PC-9 (cell line): ENCODE data around the gene DENND2D. TPM values are rescaled to one million over a fixed set of nuclear protein-coding genes. Genes with fewer than 3 reads are reported as not detected.

Source experiments
- BruUV-seq: library from RNA; stranded (reverse); fragments of 400-500 nt; replicated peaks from 2 replicates; lab custom pipeline; 2021; lab: Mats Ljungman, UMichigan
- CTCF ChIA-PET: fragments of 300-600 bp; sonication (Branson Sonifier 250); formaldehyde crosslinking; loops from one replicate; lab custom pipeline; 2022; ENCODE audit warnings: antibody characterized with exemption; lab: Charles Lee
- POLR2A ChIA-PET: fragments of 300-600 bp; sonication (Branson Sonifier 250); formaldehyde crosslinking; loops from one replicate; lab custom pipeline; 2022; ENCODE audit warnings: antibody characterized with exemption; ENCODE audit not compliant: unreplicated experiment; lab: Charles Lee
- DNase-seq, 2 experiments: peaks; one replicate each; pipeline versions ENCODE4 v3.0.0 to v3.0.0-alpha.2; 2015 to 2022; ENCODE audit warnings: mixed read lengths in 1 of 2
- H2AFZ ChIP-seq: fragments of 200-600 bp; sonication (generic); 2 replicates; pipeline ENCODE4 v1.8.1; 2017; ENCODE audit warnings: antibody characterized with exemption
- H3F3A ChIP-seq: fragments of 200-600 bp; sonication (generic); 2 replicates; pipeline ENCODE4 v1.8.1; 2017; ENCODE audit warnings: antibody characterized with exemption, mild to moderate bottlenecking, low read depth; ENCODE audit not compliant: insufficient read depth
- H3K27ac ChIP-seq: fragments of 200-600 bp; sonication (generic); 2 replicates; pipeline ENCODE4 v1.6.1; 2016; ENCODE audit warnings: mixed run types
- H3K27me3 ChIP-seq: fragments of 200-600 bp; sonication (generic); 2 replicates; pipeline ENCODE4 v1.6.1; 2016; ENCODE audit warnings: low read depth, mixed run types; ENCODE audit not compliant: insufficient read depth
- H3K36me3 ChIP-seq: fragments of 200-600 bp; sonication (generic); 2 replicates; pipeline ENCODE4 v1.6.1; 2016; ENCODE audit warnings: low read depth, mixed run types
- H3K4me1 ChIP-seq: fragments of 200-600 bp; sonication (generic); replicated peaks from 2 replicates; pipeline ENCODE4 v1.6.1; 2016; ENCODE audit warnings: mixed run types; ENCODE audit not compliant: insufficient read depth
- H3K4me2 ChIP-seq: fragments of 200-600 bp; sonication (generic); 2 replicates; pipeline ENCODE4 v1.6.1; 2017; ENCODE audit warnings: mixed run types
- H3K4me3 ChIP-seq: fragments of 200-600 bp; sonication (generic); 2 replicates; pipeline ENCODE4 v1.6.1; 2016; ENCODE audit warnings: mixed run types
- H3K79me2 ChIP-seq: fragments of 200-600 bp; sonication (generic); 2 replicates; pipeline ENCODE4 v1.6.1; 2017; ENCODE audit warnings: low read depth, mixed run types
- H3K9me2 ChIP-seq: fragments of 200-600 bp; sonication (generic); 2 replicates; pipeline ENCODE4 v1.8.1; 2017; ENCODE audit warnings: mild to moderate bottlenecking; ENCODE audit not compliant: insufficient read depth
- H3K9me3 ChIP-seq: fragments of 200-600 bp; sonication (generic); 2 replicates; pipeline ENCODE4 v1.8.1; 2016; ENCODE audit warnings: low read depth; ENCODE audit not compliant: insufficient read depth
- H4K20me1 ChIP-seq: fragments of 200-600 bp; sonication (generic); 2 replicates; pipeline ENCODE4 v1.8.1; 2017; ENCODE audit not compliant: insufficient read depth
- EZH2 ChIP-seq: fragments of 200-600 bp; sonication (generic); IDR thresholded peaks from 2 replicates; pipeline ENCODE4 v1.8.0; 2017; ENCODE audit warnings: antibody characterized with exemption, low read depth
- intact Hi-C: fragments of 100-400 bp; cut with micrococcal nuclease; formaldehyde crosslinking; loops from one replicate; pipeline ENCODE4 v1.10.0; 2022; ENCODE audit not compliant: unreplicated experiment
- total RNA-seq: library from RNA; stranded (reverse); gene quantifications from 2 replicates; pipeline ENCODE4 v1.2.3, GENCODE V29; 2021
- TF ChIP-seq, protein P1 (sequence below): fragments of 200-600 bp; sonication (generic); conservative IDR thresholded peaks from 2 replicates; pipeline ENCODE4 v1.6.1; 2017; ENCODE audit warnings: mixed run types, antibody characterized with exemption, mild to moderate bottlenecking, moderate library complexity

Gene DENND2D
- total RNA-seq, 1 experiment from 2014 or later = 44.9 TPM

DNA sequence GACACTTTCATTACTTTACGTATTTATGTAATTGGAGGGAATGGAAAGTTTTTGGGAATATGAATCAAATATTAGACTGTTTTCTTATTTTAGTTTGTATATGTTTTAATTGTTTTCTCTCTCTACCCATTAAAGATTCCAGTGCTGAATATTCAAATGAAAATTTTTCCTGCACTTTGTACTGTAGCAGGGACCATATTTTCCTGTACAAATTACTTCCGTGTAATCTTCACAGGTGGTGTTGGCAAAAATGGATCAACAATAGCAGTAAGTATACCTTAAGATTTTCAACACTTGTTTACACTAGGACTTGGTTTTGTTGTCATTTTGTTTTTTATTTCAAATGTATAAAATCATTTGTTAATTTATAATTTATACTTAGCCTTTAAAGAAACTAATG is 18.4 kb downstream of the DENND2D start:
- intact Hi-C loops = no loop called here
- Histone ChIP-seq H3K36me3 (peaks cover 58% of the 10 kb centered on the region), H3K27me3 (no peaks in the 10 kb centered on the region), H4K20me1 (no peaks in the 10 kb centered on the region), H3K9me2 (no peaks in the 10 kb centered on the region), H3K79me2 (no peaks in the 10 kb centered on the region), H3K27ac (no peak overlapping the region), H3K4me2 (no peak overlapping the region), H3K4me1 (no peaks in the 10 kb centered on the region), H2AFZ (no peak overlapping the region), H3K4me3 (no peak overlapping the region), H3K9me3 (no peaks in the 10 kb centered on the region), H3F3A (peaks cover 12% of the 10 kb centered on the region)
- no peak for DNase-seq
- CTCF ChIA-PET = no interaction called here
- no TSS peak for BruUV-seq
- POLR2A ChIA-PET = no interaction called here
- TF ChIP-seq EZH2 = no peak
- TF ChIP-seq, protein P1, sequence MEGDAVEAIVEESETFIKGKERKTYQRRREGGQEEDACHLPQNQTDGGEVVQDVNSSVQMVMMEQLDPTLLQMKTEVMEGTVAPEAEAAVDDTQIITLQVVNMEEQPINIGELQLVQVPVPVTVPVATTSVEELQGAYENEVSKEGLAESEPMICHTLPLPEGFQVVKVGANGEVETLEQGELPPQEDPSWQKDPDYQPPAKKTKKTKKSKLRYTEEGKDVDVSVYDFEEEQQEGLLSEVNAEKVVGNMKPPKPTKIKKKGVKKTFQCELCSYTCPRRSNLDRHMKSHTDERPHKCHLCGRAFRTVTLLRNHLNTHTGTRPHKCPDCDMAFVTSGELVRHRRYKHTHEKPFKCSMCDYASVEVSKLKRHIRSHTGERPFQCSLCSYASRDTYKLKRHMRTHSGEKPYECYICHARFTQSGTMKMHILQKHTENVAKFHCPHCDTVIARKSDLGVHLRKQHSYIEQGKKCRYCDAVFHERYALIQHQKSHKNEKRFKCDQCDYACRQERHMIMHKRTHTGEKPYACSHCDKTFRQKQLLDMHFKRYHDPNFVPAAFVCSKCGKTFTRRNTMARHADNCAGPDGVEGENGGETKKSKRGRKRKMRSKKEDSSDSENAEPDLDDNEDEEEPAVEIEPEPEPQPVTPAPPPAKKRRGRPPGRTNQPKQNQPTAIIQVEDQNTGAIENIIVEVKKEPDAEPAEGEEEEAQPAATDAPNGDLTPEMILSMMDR = no peak

DNA sequence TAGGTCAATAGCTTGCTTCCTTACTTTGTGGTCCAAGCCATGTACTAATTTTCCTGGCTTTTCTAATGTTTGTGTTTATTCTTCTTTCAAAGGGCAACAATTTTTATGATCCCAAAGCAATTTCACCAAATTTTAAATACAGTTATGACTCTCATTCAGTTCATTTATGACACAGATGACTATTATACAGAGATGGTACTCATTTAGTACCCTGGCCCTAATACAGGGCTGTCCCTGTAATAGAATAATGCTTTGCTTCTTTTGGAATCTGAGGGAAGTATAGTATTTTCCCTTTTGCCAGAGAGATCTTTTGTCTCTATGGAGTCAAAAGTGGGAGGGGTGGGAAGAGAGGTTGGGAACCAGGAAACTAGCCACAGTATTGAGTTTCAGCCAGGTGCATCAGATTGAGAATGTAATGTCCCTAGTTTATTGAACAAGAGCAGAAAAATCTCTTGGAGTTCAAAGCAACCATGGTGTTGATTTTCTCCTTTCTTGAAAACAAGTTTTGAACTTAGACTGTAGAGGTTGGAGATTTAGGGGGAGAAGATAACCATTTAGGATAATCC is 20.4 kb downstream of the DENND2D start:
- Histone ChIP-seq H3K27ac (no peak overlapping the region), H3K9me2 (no peaks in the 10 kb centered on the region), H4K20me1 (no peaks in the 10 kb centered on the region), H3K27me3 (no peaks in the 10 kb centered on the region), H3K9me3 (no peaks in the 10 kb centered on the region), H2AFZ (no peak overlapping the region), H3K4me1 (no peaks in the 10 kb centered on the region), H3K4me3 (no peak overlapping the region), H3K4me2 (no peak overlapping the region), H3F3A (peaks cover 12% of the 10 kb centered on the region), H3K79me2 (no peaks in the 10 kb centered on the region), H3K36me3 (peaks cover 46% of the 10 kb centered on the region)
- TF ChIP-seq, protein P1 = no peak
- no peak for TF ChIP-seq EZH2
- no peak for DNase-seq
- BruUV-seq = no TSS peak
- CTCF ChIA-PET = no interaction called here
- POLR2A ChIA-PET = no interaction called here
- intact Hi-C loops = no loop called here

DNA sequence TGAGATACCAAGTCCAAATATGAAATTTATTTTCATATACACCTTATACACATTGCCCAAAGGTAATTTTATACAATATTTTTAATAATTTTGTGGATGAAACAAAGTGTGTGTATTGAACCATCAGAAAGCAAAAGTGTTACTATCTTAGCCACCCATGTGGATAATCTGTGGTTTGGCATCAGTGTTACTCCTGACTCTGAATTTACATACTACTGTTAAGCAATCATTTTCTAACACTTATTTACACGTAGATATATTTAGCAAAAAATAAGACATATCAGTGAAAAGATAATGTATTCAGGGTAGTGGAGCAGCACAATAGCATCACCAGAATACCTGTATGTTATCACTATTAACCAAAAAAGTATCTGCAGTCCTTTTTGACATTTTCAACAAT is 23.8 kb downstream of the DENND2D start:
- no peak for TF ChIP-seq EZH2
- TF ChIP-seq, protein P1 = no peak
- no peak overlapping the region for H3K27ac ChIP-seq
- H3K9me3 ChIP-seq = no peaks in the 10 kb centered on the region
- BruUV-seq = no TSS peak
- DNase-seq = no peak
- H3K9me2 ChIP-seq = no peaks in the 10 kb centered on the region
- H3F3A ChIP-seq = peaks cover 7% of the 10 kb centered on the region
- no peaks in the 10 kb centered on the region for H4K20me1 ChIP-seq
- ChIA-PET POLR2A (no interaction called here), CTCF (no interaction called here)
- peaks cover 47% of the 10 kb centered on the region for H3K36me3 ChIP-seq
- H3K4me2 ChIP-seq = no peak overlapping the region
- no peak overlapping the region for H2AFZ ChIP-seq
- intact Hi-C loops = no loop called here
- H3K79me2 ChIP-seq = no peaks in the 10 kb centered on the region
- no peaks in the 10 kb centered on the region for H3K4me1 ChIP-seq
- no peaks in the 10 kb centered on the region for H3K27me3 ChIP-seq
- no peak overlapping the region for H3K4me3 ChIP-seq
